Measurements from ENCODE around the gene SND1. TPM values are rescaled to one million over a fixed set of nuclear protein-coding genes. Genes with fewer than 3 reads are reported as not detected.

The SND1 gene
- total RNA-seq, 1 experiment from 2014 or later = 111 TPM

- DNase-seq (ENCODE audit: low spot score) = no peak
Measured at GRCh38 chr7:127995156-127995880, 343.3 kb downstream of the SND1 start.

GRCh38 chr7:127995881-127996215 lies 343.9 kb downstream of the SND1 start:
- DNase-seq (ENCODE audit: low spot score) = no peak

GRCh38 chr7:127996253-127997071 lies 344.5 kb downstream of the SND1 start:
- DNase-seq (ENCODE audit: low spot score) = no peak

GRCh38 chr7:127997226-127997922 lies 345.4 kb downstream of the SND1 start:
- DNase-seq (ENCODE audit: low spot score) = no peak

GRCh38 chr7:127998671-127999070 lies 346.7 kb downstream of the SND1 start:
- DNase-seq (ENCODE audit: low spot score) = no peak

- DNase-seq (ENCODE audit: low spot score) = no peak
Measured at GRCh38 chr7:128000048-128000447, 348.1 kb downstream of the SND1 start.

- no peak for DNase-seq (ENCODE audit: low spot score)
Measured at GRCh38 chr7:128000854-128001265, 348.9 kb downstream of the SND1 start.

GRCh38 chr7:128003167-128003566 lies 351.2 kb downstream of the SND1 start:
- DNase-seq (ENCODE audit: low spot score) = no peak

- DNase-seq (ENCODE audit: low spot score) = no peak
Measured at GRCh38 chr7:128003787-128004186, 351.8 kb downstream of the SND1 start.

- DNase-seq (ENCODE audit: low spot score) = no peak
Measured at GRCh38 chr7:128004623-128005022, 352.6 kb downstream of the SND1 start.

- DNase-seq (ENCODE audit: low spot score) = no peak
Measured at GRCh38 chr7:128005117-128005516, 353.1 kb downstream of the SND1 start.

- no peak for DNase-seq (ENCODE audit: low spot score)
Measured at GRCh38 chr7:128005759-128006159, 353.8 kb downstream of the SND1 start.

GRCh38 chr7:128006550-128007302 lies 354.7 kb downstream of the SND1 start:
- DNase-seq (ENCODE audit: low spot score) = no peak

- no peak for DNase-seq (ENCODE audit: low spot score)
Measured at GRCh38 chr7:128007303-128007680, 355.3 kb downstream of the SND1 start.

GRCh38 chr7:128008141-128008540 lies 356.1 kb downstream of the SND1 start:
- no peak for DNase-seq (ENCODE audit: low spot score)

- DNase-seq (ENCODE audit: low spot score) = no peak
Measured at GRCh38 chr7:128008744-128009143, 356.8 kb downstream of the SND1 start.

- no peak for DNase-seq (ENCODE audit: low spot score)
Measured at GRCh38 chr7:128010391-128011127, 358.6 kb downstream of the SND1 start.

- DNase-seq (ENCODE audit: low spot score) = no peak
Measured at GRCh38 chr7:128011131-128011661, 359.2 kb downstream of the SND1 start.

GRCh38 chr7:128014811-128015210 lies 362.8 kb downstream of the SND1 start:
- DNase-seq (ENCODE audit: low spot score) = no peak

GRCh38 chr7:128017460-128017859 lies 365.5 kb downstream of the SND1 start:
- DNase-seq (ENCODE audit: low spot score) = no peak
